GM13977 (cell line): Measurements from ENCODE around the gene NPPA.

Source experiments
- DNase-seq: peaks from one replicate; pipeline ENCODE4 v3.0.0; 2012; ENCODE audit warnings: low spot score
- CTCF ChIP-seq: IDR thresholded peaks from 2 replicates; pipeline ENCODE4 v1.5.1; 2012; ENCODE audit warnings: mild to moderate bottlenecking, control low read depth; ENCODE audit not compliant: insufficient read depth; ENCODE audit errors: extremely low read depth, missing control alignments
- in situ Hi-C: fragments of 300-500 bp; cut with MboI; formaldehyde crosslinking; loops from one replicate; pipeline ENCODE4 v1.12.0; 2022; ENCODE audit warnings: low sequenced_read_pairs, low pct_unique_long_range_greater_than_20kb, mixed read lengths, inconsistent platforms; ENCODE audit not compliant: unreplicated experiment

Gene NPPA

GRCh38 chr1:11828511-11828910 lies 19.1 kb downstream of the NPPA start:
- no peak for TF ChIP-seq CTCF
- in situ Hi-C loops: no loop called here

GRCh38 chr1:11826946-11827345 lies 20.6 kb downstream of the NPPA start:
- TF ChIP-seq CTCF: no peak
- in situ Hi-C loops: no loop called here
- no peak for DNase-seq

More at GRCh38 chr1:11828511-11828910, 19.1 kb downstream of the NPPA start:
- DNase-seq: no peak

GRCh38 chr1:11825131-11825530 lies 22.5 kb downstream of the NPPA start:
- in situ Hi-C loops: no loop called here
- no peak for DNase-seq
- no peak for TF ChIP-seq CTCF

GRCh38 chr1:11823366-11824137 lies 24.0 kb downstream of the NPPA start:
- DNase-seq: no peak
- no peak for TF ChIP-seq CTCF
- in situ Hi-C loops: no loop called here

- in situ Hi-C loops: no loop called here
- no peak for TF ChIP-seq CTCF
- no peak for DNase-seq
These were observed 25.5 kb downstream of the NPPA start for GRCh38 chr1:11822091-11822490.

- TF ChIP-seq CTCF: no peak
- DNase-seq: no peak
- in situ Hi-C loops: no loop called here
These were observed 30.4 kb downstream of the NPPA start for GRCh38 chr1:11817192-11817591.
